Measurements from ENCODE around the gene GABRA4.

The GABRA4 gene

GRCh38 chr4:46950826-46951225, 42.6 kb downstream of the GABRA4 start:
- H3K4me1 ChIP-seq, result peaks cover 16% of the 10 kb centered on the region
- no peaks in the 10 kb centered on the region for H3K27me3 ChIP-seq
- no peak overlapping the region for H3K4me3 ChIP-seq (ENCODE audit: low read depth, low read length)
- no peak for TF ChIP-seq CTCF (IDR thresholded peaks at IDR 0.05; ENCODE audit: low read depth, low read length)
- H3K36me3 ChIP-seq, result no peaks in the 10 kb centered on the region
- H3K9me3 ChIP-seq, result no peaks in the 10 kb centered on the region
- DNase-seq, result no peak

- no peak for DNase-seq
These were observed 43.6 kb downstream of the GABRA4 start for GRCh38 chr4:46949822-46950221.

GRCh38 chr4:46947541-46947940, 45.8 kb downstream of the GABRA4 start:
- Histone ChIP-seq H3K4me3 (ENCODE audit: low read depth, low read length) (no peak overlapping the region), H3K4me1 (peaks cover 32% of the 10 kb centered on the region), H3K36me3 (no peaks in the 10 kb centered on the region), H3K27me3 (no peaks in the 10 kb centered on the region), H3K9me3 (no peaks in the 10 kb centered on the region)
- no peak for DNase-seq
- no peak for TF ChIP-seq CTCF (IDR thresholded peaks at IDR 0.05; ENCODE audit: low read depth, low read length)

More at GRCh38 chr4:46949822-46950221, 43.6 kb downstream of the GABRA4 start:
- Histone ChIP-seq H3K9me3 (no peaks in the 10 kb centered on the region), H3K4me3 (ENCODE audit: low read depth, low read length) (no peak overlapping the region), H3K27me3 (no peaks in the 10 kb centered on the region), H3K4me1 (peaks cover 23% of the 10 kb centered on the region), H3K36me3 (no peaks in the 10 kb centered on the region)
- no peak for TF ChIP-seq CTCF (IDR thresholded peaks at IDR 0.05; ENCODE audit: low read depth, low read length)

GRCh38 chr4:46946919-46947536, 46.4 kb downstream of the GABRA4 start:
- DNase-seq, result no peak
- Histone ChIP-seq H3K9me3 (no peaks in the 10 kb centered on the region), H3K4me1 (peaks cover 32% of the 10 kb centered on the region), H3K27me3 (no peaks in the 10 kb centered on the region), H3K36me3 (no peaks in the 10 kb centered on the region), H3K4me3 (ENCODE audit: low read depth, low read length) (no peak overlapping the region)
- TF ChIP-seq CTCF (IDR thresholded peaks at IDR 0.05; ENCODE audit: low read depth, low read length), result no peak

- DNase-seq, result peak; percentile 34
- no peaks in the 10 kb centered on the region for H3K27me3 ChIP-seq
These were observed 48.3 kb downstream of the GABRA4 start for GRCh38 chr4:46945062-46945461.

More at GRCh38 chr4:46945062-46945461, 48.3 kb downstream of the GABRA4 start:
- Histone ChIP-seq H3K4me3 (ENCODE audit: low read depth, low read length) (no peak overlapping the region), H3K4me1 (peaks cover 32% of the 10 kb centered on the region), H3K36me3 (no peaks in the 10 kb centered on the region), H3K9me3 (no peaks in the 10 kb centered on the region)
- TF ChIP-seq CTCF (IDR thresholded peaks at IDR 0.05; ENCODE audit: low read depth, low read length), result no peak
